Caco-2 (cell line): ENCODE results near the gene S100A5. TPM values are rescaled to one million over a fixed set of nuclear protein-coding genes. Genes with fewer than 3 reads are reported as not detected.

ENCODE experiments used
- BruUV-seq: library from RNA; stranded (reverse); fragments of 400-500 nt; replicated peaks from 2 replicates; lab custom pipeline; 2021; lab: Mats Ljungman, UMichigan
- CTCF ChIA-PET: fragments of 300-600 bp; sonication (Branson Sonifier 250); formaldehyde crosslinking; loops from one replicate; lab custom pipeline; 2022; ENCODE audit warnings: antibody characterized with exemption; lab: Charles Lee
- POLR2A ChIA-PET: fragments of 300-600 bp; sonication (Branson Sonifier 250); formaldehyde crosslinking; loops from one replicate; lab custom pipeline; 2022; ENCODE audit warnings: antibody characterized with exemption; lab: Charles Lee
- DNase-seq, 2 experiments: peaks; one replicate each; pipeline versions ENCODE4 v3.0.0 to v3.0.0-alpha.2; 2020 to 2022
- H3K27me3 ChIP-seq: replicated peaks from 2 replicates; pipeline ENCODE4 v1.6.0; 2011; ENCODE audit warnings: low read length; ENCODE audit not compliant: control insufficient read depth, insufficient read depth
- H3K36me3 ChIP-seq: 2 replicates; pipeline ENCODE4 v1.5.1; 2011; ENCODE audit warnings: low read length; ENCODE audit not compliant: control insufficient read depth, insufficient read depth
- H3K4me1 ChIP-seq: fragments of 250-450 bp; sonication (Bioruptor Pico); 2 replicates; pipeline ENCODE4 v1.5.1; 2020; ENCODE audit warnings: mild to moderate bottlenecking
- H3K4me3 ChIP-seq: 2 replicates; pipeline ENCODE4 v1.5.1; 2011; ENCODE audit warnings: low read depth, mild to moderate bottlenecking, control low read depth, low read length
- H3K9me3 ChIP-seq: fragments of 250-450 bp; sonication (Bioruptor Pico); 2 replicates; pipeline ENCODE4 v1.5.1; 2020; ENCODE audit warnings: mild to moderate bottlenecking, moderate library complexity
- H3K27ac Mint-ChIP-seq: one replicate; pipeline ENCODE4 v1.8.0; 2022; ENCODE audit warnings: mixed read lengths; ENCODE audit not compliant: unreplicated experiment
- H3K27me3 Mint-ChIP-seq: one replicate; pipeline ENCODE4 v1.8.0; 2022; ENCODE audit warnings: mixed read lengths; ENCODE audit not compliant: insufficient read depth, unreplicated experiment
- H3K36me3 Mint-ChIP-seq: one replicate; pipeline ENCODE4 v1.8.0; 2022; ENCODE audit warnings: mild to moderate bottlenecking, mixed read lengths; ENCODE audit not compliant: insufficient read depth, unreplicated experiment
- H3K4me1 Mint-ChIP-seq: one replicate; pipeline ENCODE4 v1.8.0; 2022; ENCODE audit warnings: low read depth, mixed read lengths; ENCODE audit not compliant: unreplicated experiment
- H3K4me3 Mint-ChIP-seq: one replicate; pipeline ENCODE4 v1.8.0; 2022; ENCODE audit warnings: mild to moderate bottlenecking, moderate library complexity, mixed read lengths; ENCODE audit not compliant: unreplicated experiment
- H3K9me3 Mint-ChIP-seq: one replicate; pipeline ENCODE4 v1.8.0; 2022; ENCODE audit warnings: mixed read lengths; ENCODE audit not compliant: unreplicated experiment
- intact Hi-C: fragments of 100-400 bp; cut with micrococcal nuclease; formaldehyde crosslinking; loops from one replicate; pipeline ENCODE4 v1.10.0; 2022; ENCODE audit not compliant: unreplicated experiment
- total RNA-seq: library from RNA; stranded (reverse); gene quantifications from 2 replicates; pipeline ENCODE4 v1.2.3, GENCODE V29; 2022
- TF ChIP-seq, protein P1 (sequence below), 2 experiments: fragments of 200-600 bp in 1 of 2; IDR thresholded peaks; 1 replicate in 1 of 2; 2 replicates in 1 of 2; pipeline versions ENCODE4 v1.5.1 to v1.8.0; 2011 to 2022; ENCODE audit warnings: antibody characterized with exemption in 1 of 2, control low read depth in 1 of 2, inconsistent platforms in 1 of 2, low read depth in 1 of 2, low read length in 1 of 2, mild to moderate bottlenecking in 1 of 2, moderate library complexity in 1 of 2; ENCODE audit not compliant: insufficient read depth in 1 of 2, severe bottlenecking in 1 of 2, unreplicated experiment in 1 of 2

Gene S100A5
- total RNA-seq, 1 experiment from 2014 or later: not detected

DNA sequence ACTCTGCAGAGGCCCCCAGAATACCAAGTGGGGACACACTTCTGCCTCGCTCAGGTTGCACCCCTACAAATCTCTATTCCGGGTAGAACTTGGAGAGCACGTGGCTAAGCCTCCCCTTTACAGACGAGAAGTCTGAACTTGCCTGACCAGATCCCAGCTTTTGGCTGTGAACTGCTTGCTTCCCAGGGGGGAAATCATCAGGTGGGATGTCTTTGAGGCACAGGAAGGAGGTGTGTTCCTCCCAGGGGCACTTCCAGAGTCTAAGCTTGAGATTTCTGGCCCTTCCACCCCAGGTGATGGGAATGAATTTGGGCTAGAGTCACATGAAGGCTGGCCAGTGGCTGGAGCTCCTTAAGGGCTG, 9.6 kb upstream of the S100A5 start:
- CTCF ChIA-PET: interaction anchor here (0.6 to 1.1 kb wide), 2 partner anchors 14 to 24 kb away, joined by 3 read pairs; partner anchors contain the start of gene S100A6
- H3K4me1 Mint-ChIP-seq: peaks cover 47% of the 10 kb centered on the region
- Histone ChIP-seq H3K4me3 (no peak overlapping the region), H3K4me1 (peaks cover 52% of the 10 kb centered on the region), H3K9me3 (no peaks in the 10 kb centered on the region), H3K36me3 (no peaks in the 10 kb centered on the region), H3K27me3 (no peaks in the 10 kb centered on the region)
- BruUV-seq: no TSS peak
- no peak overlapping the region for H3K4me3 Mint-ChIP-seq
- POLR2A ChIA-PET: no interaction called here
- TF ChIP-seq, protein P1, sequence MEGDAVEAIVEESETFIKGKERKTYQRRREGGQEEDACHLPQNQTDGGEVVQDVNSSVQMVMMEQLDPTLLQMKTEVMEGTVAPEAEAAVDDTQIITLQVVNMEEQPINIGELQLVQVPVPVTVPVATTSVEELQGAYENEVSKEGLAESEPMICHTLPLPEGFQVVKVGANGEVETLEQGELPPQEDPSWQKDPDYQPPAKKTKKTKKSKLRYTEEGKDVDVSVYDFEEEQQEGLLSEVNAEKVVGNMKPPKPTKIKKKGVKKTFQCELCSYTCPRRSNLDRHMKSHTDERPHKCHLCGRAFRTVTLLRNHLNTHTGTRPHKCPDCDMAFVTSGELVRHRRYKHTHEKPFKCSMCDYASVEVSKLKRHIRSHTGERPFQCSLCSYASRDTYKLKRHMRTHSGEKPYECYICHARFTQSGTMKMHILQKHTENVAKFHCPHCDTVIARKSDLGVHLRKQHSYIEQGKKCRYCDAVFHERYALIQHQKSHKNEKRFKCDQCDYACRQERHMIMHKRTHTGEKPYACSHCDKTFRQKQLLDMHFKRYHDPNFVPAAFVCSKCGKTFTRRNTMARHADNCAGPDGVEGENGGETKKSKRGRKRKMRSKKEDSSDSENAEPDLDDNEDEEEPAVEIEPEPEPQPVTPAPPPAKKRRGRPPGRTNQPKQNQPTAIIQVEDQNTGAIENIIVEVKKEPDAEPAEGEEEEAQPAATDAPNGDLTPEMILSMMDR (IDR thresholded peaks at IDR 0.05; ENCODE audit: insufficient read depth in 1 of 2, low read depth in 1 of 2, low read length in 1 of 2, severe bottlenecking in 1 of 2, unreplicated experiment in 1 of 2): no peak
- H3K36me3 Mint-ChIP-seq: peaks cover 4% of the 10 kb centered on the region
- no peaks in the 10 kb centered on the region for H3K27me3 Mint-ChIP-seq
- no peak for DNase-seq
- H3K27ac Mint-ChIP-seq: no peak overlapping the region
- no peaks in the 10 kb centered on the region for H3K9me3 Mint-ChIP-seq
- intact Hi-C loops: no loop called here

DNA sequence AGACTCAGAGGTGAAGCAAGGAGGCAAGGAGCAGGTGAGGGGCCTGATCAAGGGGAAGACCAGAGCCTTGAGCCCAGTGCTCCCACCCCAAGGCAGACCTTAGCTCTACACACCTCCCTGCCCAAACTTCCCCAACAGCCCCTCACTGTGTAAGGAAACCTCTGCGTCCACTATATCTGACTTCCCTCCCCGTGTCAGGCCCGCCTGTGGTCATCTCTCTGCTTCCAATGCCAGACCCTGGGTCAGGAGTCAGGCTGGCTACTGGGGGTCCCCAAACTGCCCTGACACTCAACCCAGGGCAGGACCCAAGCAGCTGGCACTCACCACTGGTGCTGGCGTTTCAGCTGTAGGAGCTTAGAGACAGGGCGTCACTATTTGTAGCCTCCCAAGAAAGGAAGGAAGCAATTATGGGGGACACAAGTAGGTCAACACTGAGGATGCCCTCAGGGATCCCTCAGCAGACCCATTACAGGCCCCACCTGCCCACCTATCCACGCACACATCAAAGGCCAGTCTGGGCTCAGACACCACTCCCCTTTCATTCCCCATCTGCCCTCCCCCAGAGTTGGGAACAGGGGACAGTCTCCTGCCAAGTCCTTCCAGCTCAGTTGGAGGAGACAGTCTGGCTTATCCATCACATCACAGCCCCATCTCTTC, 9.1 kb upstream of the S100A5 start:
- Mint-ChIP-seq H3K36me3 (peaks cover 6% of the 10 kb centered on the region), H3K9me3 (no peaks in the 10 kb centered on the region), H3K4me1 (peaks cover 52% of the 10 kb centered on the region), H3K27me3 (no peaks in the 10 kb centered on the region), H3K27ac (peak overlapping the region; percentile 95), H3K4me3 (no peak overlapping the region)
- ChIA-PET POLR2A (no interaction called here), CTCF (interaction anchor here (0.6 to 1.1 kb wide), 2 partner anchors 14 to 24 kb away, joined by 3 read pairs; partner anchors contain the start of gene S100A6)
- H3K4me3 ChIP-seq: no peak overlapping the region
- H3K4me1 ChIP-seq: peaks cover 57% of the 10 kb centered on the region
- TF ChIP-seq, protein P1 (IDR thresholded peaks at IDR 0.05; ENCODE audit: insufficient read depth in 1 of 2, low read depth in 1 of 2, low read length in 1 of 2, severe bottlenecking in 1 of 2, unreplicated experiment in 1 of 2): no peak
- no peaks in the 10 kb centered on the region for H3K9me3 ChIP-seq
- no TSS peak for BruUV-seq
- H3K36me3 ChIP-seq: no peaks in the 10 kb centered on the region
- intact Hi-C loops: no loop called here
- no peak for DNase-seq
- H3K27me3 ChIP-seq: no peaks in the 10 kb centered on the region

DNA sequence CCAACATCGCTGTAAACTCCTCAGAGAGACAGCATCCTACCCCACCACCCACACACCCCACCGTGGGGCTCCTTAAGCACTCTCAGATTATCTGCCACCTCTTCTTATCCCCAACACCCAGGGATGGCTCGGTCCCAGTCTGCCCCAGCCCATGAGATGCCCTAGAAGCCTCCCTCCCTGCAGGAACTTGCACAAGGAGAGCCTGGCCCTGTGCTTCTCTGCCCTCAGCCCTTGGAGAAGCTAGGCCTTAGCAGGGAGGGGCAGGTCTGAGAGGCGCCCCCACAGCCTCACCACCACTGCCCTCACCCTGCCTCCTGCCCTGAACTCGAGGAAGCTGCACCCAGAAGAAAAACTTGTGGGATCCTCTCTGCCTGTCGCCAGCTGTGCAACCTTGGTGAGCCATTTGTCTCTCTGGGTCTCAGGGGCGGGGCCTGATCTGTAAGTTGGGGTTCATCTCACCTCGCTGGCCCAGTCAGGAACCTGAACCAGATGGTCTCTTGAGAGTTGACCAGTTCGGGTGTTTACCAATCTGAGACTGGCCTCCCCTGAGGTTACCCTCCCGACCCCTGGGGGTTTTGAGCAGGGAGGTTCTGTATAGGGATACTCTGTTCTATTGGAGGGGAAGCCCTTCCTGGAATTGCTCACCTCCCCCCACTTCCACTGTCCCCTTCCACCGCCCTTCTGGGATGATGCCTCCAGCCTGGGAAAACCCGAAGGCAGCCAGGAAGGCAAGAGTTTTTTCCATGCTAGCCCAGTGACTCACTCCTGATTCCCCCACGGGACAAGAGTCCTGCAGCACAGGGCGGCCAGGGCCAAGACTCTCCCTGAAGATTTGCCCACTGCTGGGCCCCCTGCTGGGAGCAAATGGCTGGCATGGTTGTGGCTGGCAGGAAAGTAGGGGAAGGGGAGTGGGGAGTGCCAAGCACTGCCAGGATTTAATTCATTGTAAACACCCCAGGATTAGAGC, 8.3 kb upstream of the S100A5 start, which contains the start of gene S100A3:
Gene S100A3, minus strand, starts transcription at position 537 of the 967 bp plus-strand sequence. CDS start 773 bp downstream, outside the sequence.
- H3K27me3 ChIP-seq: no peaks in the 10 kb centered on the region
- DNase-seq: no peak
- no TSS peak for BruUV-seq

More for the DNA sequence above, 8.3 kb upstream of the S100A5 start, which contains the start of gene S100A3:
- Mint-ChIP-seq H3K27me3 (no peaks in the 10 kb centered on the region), H3K4me3 (no peak within 1 kb of the TSS), H3K36me3 (peaks cover 6% of the 10 kb centered on the region), H3K4me1 (peaks cover 61% of the 10 kb centered on the region), H3K27ac (peak within 1 kb of the TSS; percentile 95), H3K9me3 (no peaks in the 10 kb centered on the region)
- H3K4me3 ChIP-seq: no peak within 1 kb of the TSS
- intact Hi-C loops: no loop called here
- no peaks in the 10 kb centered on the region for H3K36me3 ChIP-seq
- ChIA-PET POLR2A (interaction anchor here (0.9 kb wide), 1 partner anchor 29 kb away, joined by 3 read pairs; no protein-coding TSS in a partner anchor), CTCF (interaction anchor here (1.2 kb wide), 1 partner anchor 28 kb away, joined by 3 read pairs; no protein-coding TSS in a partner anchor)
- H3K9me3 ChIP-seq: no peaks in the 10 kb centered on the region
- H3K4me1 ChIP-seq: peaks cover 65% of the 10 kb centered on the region
- TF ChIP-seq, protein P1 (IDR thresholded peaks at IDR 0.05; ENCODE audit: insufficient read depth in 1 of 2, low read depth in 1 of 2, low read length in 1 of 2, severe bottlenecking in 1 of 2, unreplicated experiment in 1 of 2): no peak
